Tibial artery (tissue), 4 donors: ENCODE data around the gene NOXA1.

Source experiments
- DNase-seq, 2 donors: peaks; one replicate each; pipeline ENCODE4 v3.0.0-alpha.2; 2019
- H3K27ac ChIP-seq, 2 donors: fragments of 200-600 bp; sonication (generic) in 1 of 2; 1 replicate in 1 of 2; 2 replicates in 1 of 2; pipeline ENCODE4 v1.5.1; 2018 to 2019; ENCODE audit warnings: mild to moderate bottlenecking in 1 of 2
- H3K27me3 ChIP-seq, 2 donors: fragments of 200-600 bp; sonication (generic) in 1 of 2; one replicate each; pipeline versions ENCODE4 v1.5.1 to v1.6.0; 2016 to 2019
- H3K36me3 ChIP-seq, 3 donors: fragments of 200-600 bp; sonication (generic) in 2 of 3; one replicate each; pipeline ENCODE4 v1.5.1; 2016 to 2019; ENCODE audit warnings: mild to moderate bottlenecking in 2 of 3
- H3K4me1 ChIP-seq, 4 donors: fragments of 200-600 bp; sonication (generic) in 2 of 4; 1 replicate in 3 of 4; 2 replicates in 1 of 4; pipeline ENCODE4 v1.5.1; 2016 to 2019
- H3K4me3 ChIP-seq, 2 donors: fragments of 200-600 bp; sonication (generic) in 1 of 2; 1 replicate in 1 of 2; 2 replicates in 1 of 2; pipeline ENCODE4 v1.5.1; 2018 to 2019; ENCODE audit warnings: mild to moderate bottlenecking in 2 of 2
- H3K9me3 ChIP-seq, 3 donors: fragments of 200-600 bp; sonication (generic) in 1 of 3; one replicate each; pipeline ENCODE4 v1.5.1; 2016 to 2019
- CTCF ChIP-seq, 2 experiments: fragments of 200-600 bp in 1 of 2; fragments of 450-650 bp in 1 of 2; IDR thresholded peaks; one replicate each; pipeline ENCODE4 v1.5.1; 2017 to 2019; ENCODE audit warnings: antibody characterized with exemption in 2 of 2, mild to moderate bottlenecking in 1 of 2, moderate library complexity in 1 of 2
- intact Hi-C: fragments of 100-400 bp; cut with DNase I; formaldehyde crosslinking; loops from one replicate; pipeline ENCODE4 v1.15.0; 2023; ENCODE audit warnings: low total_unique reads

The NOXA1 gene

GRCh38 chr9:137430723-137431415 is 7.7 kb downstream of the NOXA1 start:
- DNase-seq, result no peak
- no peaks in the 10 kb centered on the region for H3K36me3 ChIP-seq
- H3K27me3 ChIP-seq, result peaks cover 0 to 38% of the 10 kb centered on the region in 2 donors
- H3K4me3 ChIP-seq, result no peak overlapping the region
- intact Hi-C loops, result no loop called here
- TF ChIP-seq CTCF (IDR thresholded peaks at IDR 0.05), result no peak
- no peak overlapping the region for H3K27ac ChIP-seq
- no peaks in the 10 kb centered on the region for H3K9me3 ChIP-seq
- H3K4me1 ChIP-seq, result peaks cover 0 to 12% (median 2%) of the 10 kb centered on the region in 4 donors

GRCh38 chr9:137431416-137431931 is 8.3 kb downstream of the NOXA1 start:
- DNase-seq, result no peak
- no peak overlapping the region for H3K27ac ChIP-seq
- no peak overlapping the region for H3K4me3 ChIP-seq
- no peaks in the 10 kb centered on the region for H3K36me3 ChIP-seq
- TF ChIP-seq CTCF (IDR thresholded peaks at IDR 0.05), result no peak
- peaks cover 0 to 38% of the 10 kb centered on the region in 2 donors for H3K27me3 ChIP-seq
- peaks cover 0 to 18% (median 7%) of the 10 kb centered on the region in 4 donors for H3K4me1 ChIP-seq
- intact Hi-C loops, result no loop called here
- no peaks in the 10 kb centered on the region for H3K9me3 ChIP-seq

- H3K27ac ChIP-seq, result no peak overlapping the region
- no peaks in the 10 kb centered on the region for H3K36me3 ChIP-seq
- no peak overlapping the region for H3K4me3 ChIP-seq
- H3K9me3 ChIP-seq, result no peaks in the 10 kb centered on the region
- intact Hi-C loops, result no loop called here
- DNase-seq, result no peak
- H3K4me1 ChIP-seq, result peaks cover 0 to 20% (median 7%) of the 10 kb centered on the region in 4 donors
- no peak for TF ChIP-seq CTCF (IDR thresholded peaks at IDR 0.05)
- H3K27me3 ChIP-seq, result peaks cover 0 to 52% of the 10 kb centered on the region in 2 donors
These were observed 9.6 kb downstream of the NOXA1 start for GRCh38 chr9:137432687-137433348.

GRCh38 chr9:137433349-137433915 is 10.2 kb downstream of the NOXA1 start:
- Histone ChIP-seq H3K36me3 (no peaks in the 10 kb centered on the region), H3K27me3 (peaks cover 0 to 58% of the 10 kb centered on the region in 2 donors), H3K4me1 (peaks cover 0 to 23% (median 7%) of the 10 kb centered on the region in 4 donors), H3K4me3 (no peak overlapping the region), H3K27ac (no peak overlapping the region), H3K9me3 (no peaks in the 10 kb centered on the region)
- intact Hi-C loops, result no loop called here
- no peak for TF ChIP-seq CTCF (IDR thresholded peaks at IDR 0.05)
- DNase-seq, result no peak

- Histone ChIP-seq H3K4me1 (peaks cover 0 to 20% (median 7%) of the 10 kb centered on the region in 4 donors), H3K36me3 (no peaks in the 10 kb centered on the region), H3K9me3 (no peaks in the 10 kb centered on the region), H3K27ac (no peak overlapping the region), H3K4me3 (no peak overlapping the region), H3K27me3 (peaks cover 0 to 61% of the 10 kb centered on the region in 2 donors)
- intact Hi-C loops, result no loop called here
- no peak for TF ChIP-seq CTCF (IDR thresholded peaks at IDR 0.05)
- no peak for DNase-seq
These were observed 10.8 kb downstream of the NOXA1 start for GRCh38 chr9:137433916-137434431.
